ENCODE measurements around the gene NCKAP1. TPM values are rescaled to one million over a fixed set of nuclear protein-coding genes. Genes with fewer than 3 reads are reported as not detected.
"Not testable (repeated sequence)": the region's sequence is repeated elsewhere in the genome, so short reads cannot be mapped to it uniquely, and the experiment has no call there.

Gene NCKAP1
- total and polyA plus RNA-seq, 7 donors = 39.6 to 206 (median 160) TPM

- no peak overlapping the region for H3K4me3 ChIP-seq
- H3K27ac ChIP-seq = no peak overlapping the region
- H3K4me1 ChIP-seq = peaks cover 0 to 10% (median 4%) of the 10 kb centered on the region in 4 donors
- TF ChIP-seq, protein P1, sequence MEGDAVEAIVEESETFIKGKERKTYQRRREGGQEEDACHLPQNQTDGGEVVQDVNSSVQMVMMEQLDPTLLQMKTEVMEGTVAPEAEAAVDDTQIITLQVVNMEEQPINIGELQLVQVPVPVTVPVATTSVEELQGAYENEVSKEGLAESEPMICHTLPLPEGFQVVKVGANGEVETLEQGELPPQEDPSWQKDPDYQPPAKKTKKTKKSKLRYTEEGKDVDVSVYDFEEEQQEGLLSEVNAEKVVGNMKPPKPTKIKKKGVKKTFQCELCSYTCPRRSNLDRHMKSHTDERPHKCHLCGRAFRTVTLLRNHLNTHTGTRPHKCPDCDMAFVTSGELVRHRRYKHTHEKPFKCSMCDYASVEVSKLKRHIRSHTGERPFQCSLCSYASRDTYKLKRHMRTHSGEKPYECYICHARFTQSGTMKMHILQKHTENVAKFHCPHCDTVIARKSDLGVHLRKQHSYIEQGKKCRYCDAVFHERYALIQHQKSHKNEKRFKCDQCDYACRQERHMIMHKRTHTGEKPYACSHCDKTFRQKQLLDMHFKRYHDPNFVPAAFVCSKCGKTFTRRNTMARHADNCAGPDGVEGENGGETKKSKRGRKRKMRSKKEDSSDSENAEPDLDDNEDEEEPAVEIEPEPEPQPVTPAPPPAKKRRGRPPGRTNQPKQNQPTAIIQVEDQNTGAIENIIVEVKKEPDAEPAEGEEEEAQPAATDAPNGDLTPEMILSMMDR (IDR thresholded peaks at IDR 0.05) = no peak
- TF ChIP-seq POLR2AphosphoS5 (IDR thresholded peaks at IDR 0.05) (no peak), EP300 (IDR thresholded peaks at IDR 0.05) (no peak), POLR2A (IDR thresholded peaks at IDR 0.05) (no peak)
- intact Hi-C loops (cut with DNase I) = no loop called here
- DNase-seq = no peak
- H3K27me3 ChIP-seq = no peaks in the 10 kb centered on the region
- no peaks in the 10 kb centered on the region for H3K36me3 ChIP-seq
- no peaks in the 10 kb centered on the region for H3K9me3 ChIP-seq
- WGBS, 2 donors = 88% methylated on average over 4 of the region's 4 CpGs
Observed at GRCh38 chr2:182887753-182888415, 150.4 kb downstream of the NCKAP1 start.

GRCh38 chr2:182887093-182887492 is 151.2 kb downstream of the NCKAP1 start:
- no peak for DNase-seq
- intact Hi-C loops (cut with DNase I) = no loop called here
- 60 to 63% methylated on average over 6 of the region's 6 CpGs for WGBS, 2 donors
- Histone ChIP-seq H3K27me3 (no peaks in the 10 kb centered on the region), H3K4me3 (no peak overlapping the region), H3K4me1 (peaks cover 0 to 10% (median 4%) of the 10 kb centered on the region in 4 donors), H3K9me3 (no peaks in the 10 kb centered on the region), H3K36me3 (no peaks in the 10 kb centered on the region), H3K27ac (no peak overlapping the region)
- TF ChIP-seq POLR2A (IDR thresholded peaks at IDR 0.05) (no peak), EP300 (IDR thresholded peaks at IDR 0.05) (no peak), POLR2AphosphoS5 (IDR thresholded peaks at IDR 0.05) (no peak)
- TF ChIP-seq, protein P1 (IDR thresholded peaks at IDR 0.05) = no peak

DNA sequence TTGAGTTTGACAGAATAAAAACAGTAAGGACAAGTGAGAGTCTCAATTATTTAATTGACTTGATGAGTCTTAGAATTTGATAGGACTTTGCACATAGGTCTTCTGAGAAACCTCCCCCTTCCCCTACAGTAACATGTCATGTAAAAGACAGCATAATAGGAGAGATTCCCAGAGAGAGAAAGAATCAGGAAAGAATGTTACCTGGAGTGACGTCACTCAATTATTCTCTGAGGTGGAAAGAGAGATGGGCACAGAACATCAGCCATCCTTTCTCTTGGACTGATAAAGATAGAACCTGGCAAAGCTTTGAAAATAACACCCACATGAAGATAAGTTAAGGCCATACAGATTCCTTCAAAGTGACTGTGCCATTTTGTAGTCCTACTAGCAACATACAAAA is 152.5 kb downstream of the NCKAP1 start:
- 95 to 98% methylated on average over 1 of the region's 1 CpG for WGBS, 2 donors
- Histone ChIP-seq H3K4me1 (peaks cover 0 to 10% (median 4%) of the 10 kb centered on the region in 4 donors), H3K4me3 (no peak overlapping the region), H3K9me3 (no peaks in the 10 kb centered on the region), H3K27me3 (no peaks in the 10 kb centered on the region), H3K36me3 (no peaks in the 10 kb centered on the region), H3K27ac (no peak overlapping the region)
- DNase-seq = no peak
- intact Hi-C loops (cut with DNase I) = no loop called here
- TF ChIP-seq EP300 (IDR thresholded peaks at IDR 0.05) = no peak
- TF ChIP-seq, protein P1 (IDR thresholded peaks at IDR 0.05) = no peak
- TF ChIP-seq POLR2AphosphoS5 (IDR thresholded peaks at IDR 0.05) = no peak

GRCh38 chr2:182883451-182883850 is 154.8 kb downstream of the NCKAP1 start:
- TF ChIP-seq POLR2A (IDR thresholded peaks at IDR 0.05) (no peak), POLR2AphosphoS5 (IDR thresholded peaks at IDR 0.05) (no peak), EP300 (IDR thresholded peaks at IDR 0.05) (no peak)
- TF ChIP-seq, protein P1 (IDR thresholded peaks at IDR 0.05) = no peak
- 63 to 80% methylated on average over 2 of the region's 2 CpGs for WGBS, 2 donors
- H3K27ac ChIP-seq = no peak overlapping the region
- no peak overlapping the region for H3K4me3 ChIP-seq
- H3K9me3 ChIP-seq = no peaks in the 10 kb centered on the region
- intact Hi-C loops (cut with DNase I) = no loop called here
- no peak for DNase-seq
- H3K27me3 ChIP-seq = no peaks in the 10 kb centered on the region
- no peaks in the 10 kb centered on the region for H3K36me3 ChIP-seq
- peaks cover 0 to 10% (median 4%) of the 10 kb centered on the region in 4 donors for H3K4me1 ChIP-seq

DNA sequence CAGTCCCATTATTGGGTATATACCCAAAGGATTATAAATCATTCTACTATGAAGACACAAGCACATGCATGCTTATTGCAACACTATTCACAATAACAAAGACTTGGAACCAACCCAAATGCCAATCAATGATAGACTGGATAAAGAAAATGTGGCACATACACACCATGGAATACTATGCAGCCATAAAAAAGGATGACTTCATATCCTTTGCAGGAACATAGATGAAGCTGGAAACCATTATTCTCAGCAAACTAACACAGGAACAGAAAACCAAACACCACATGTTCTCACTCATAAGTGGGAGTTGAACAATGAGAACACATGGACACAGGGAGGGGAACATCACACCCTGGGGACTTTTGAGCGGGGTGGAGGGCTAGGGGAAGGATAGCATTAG is 158.2 kb downstream of the NCKAP1 start:
- H3K9me3 ChIP-seq; intact Hi-C loops (cut with DNase I); H3K36me3 ChIP-seq; DNase-seq; H3K4me3 ChIP-seq; H3K27me3 ChIP-seq; H3K27ac ChIP-seq; H3K4me1 ChIP-seq: not testable (repeated sequence)
- 87 to 98% methylated on average over 1 of the region's 1 CpG for WGBS, 2 donors

DNA sequence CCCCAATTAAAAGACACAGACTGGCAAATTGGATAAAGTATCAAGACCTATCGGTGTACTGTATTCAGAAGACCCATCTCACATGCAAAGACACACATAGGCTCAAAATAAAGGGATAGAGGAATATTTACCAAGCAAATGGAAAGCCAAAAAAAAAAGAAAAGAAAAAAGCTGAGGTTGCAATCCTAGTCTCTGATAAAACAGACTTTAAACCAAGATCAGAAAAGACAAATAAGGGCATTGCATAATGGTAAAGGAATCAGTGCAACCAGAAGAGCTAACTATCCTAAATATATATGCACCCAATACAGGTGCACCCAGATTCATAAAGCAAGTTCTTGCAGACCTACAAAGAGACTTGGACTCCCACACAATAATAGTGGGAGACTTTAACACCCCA is 161.6 kb downstream of the NCKAP1 start:
- intact Hi-C loops (cut with DNase I) = not testable (repeated sequence)

More for the DNA sequence above, 161.6 kb downstream of the NCKAP1 start:
- H3K36me3 ChIP-seq, H3K4me3 ChIP-seq, DNase-seq, H3K4me1 ChIP-seq, H3K9me3 ChIP-seq, H3K27ac ChIP-seq, H3K27me3 ChIP-seq: not testable (repeated sequence)
- WGBS, 2 donors = 91 to 93% methylated on average over 1 of the region's 1 CpG

Data from sigmoid colon (tissue), 7 donors.